NK-92 (cell line): Measurements from ENCODE around the gene GATA5.

Source experiments
- DNase-seq: peaks from one replicate; lab custom pipeline; 2025; ENCODE audit not compliant: unreplicated experiment; lab: John Stamatoyannopoulos, UW

GATA5 gene, protein sequence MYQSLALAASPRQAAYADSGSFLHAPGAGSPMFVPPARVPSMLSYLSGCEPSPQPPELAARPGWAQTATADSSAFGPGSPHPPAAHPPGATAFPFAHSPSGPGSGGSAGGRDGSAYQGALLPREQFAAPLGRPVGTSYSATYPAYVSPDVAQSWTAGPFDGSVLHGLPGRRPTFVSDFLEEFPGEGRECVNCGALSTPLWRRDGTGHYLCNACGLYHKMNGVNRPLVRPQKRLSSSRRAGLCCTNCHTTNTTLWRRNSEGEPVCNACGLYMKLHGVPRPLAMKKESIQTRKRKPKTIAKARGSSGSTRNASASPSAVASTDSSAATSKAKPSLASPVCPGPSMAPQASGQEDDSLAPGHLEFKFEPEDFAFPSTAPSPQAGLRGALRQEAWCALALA

GRCh38 chr20:62475772-62476055 is at the start of gene GATA5:
GATA5 (minus strand) TSS chr20:62475995; CDS start chr20:62475521, 474 bp downstream.
- no peak for DNase-seq

DNA sequence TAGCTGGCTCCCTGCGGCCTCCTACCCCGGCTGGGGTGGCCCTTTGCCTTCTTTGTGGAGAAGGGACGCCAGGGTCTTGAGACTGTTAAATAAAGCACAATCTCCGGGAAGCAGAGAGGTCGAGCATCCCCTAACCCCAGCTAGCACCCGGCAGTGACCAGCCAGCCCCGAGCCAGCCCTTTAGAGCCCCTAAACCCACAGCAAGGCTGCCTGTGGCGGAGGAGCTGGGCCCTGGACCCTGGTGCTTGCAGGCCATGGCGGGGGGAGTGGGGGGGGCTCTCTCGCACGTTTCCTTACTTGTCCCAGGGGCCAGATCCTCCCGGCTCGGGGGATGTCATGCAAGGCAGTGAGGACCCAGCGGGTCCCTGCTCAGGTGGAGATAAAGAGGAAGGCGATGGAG is 49.2 kb upstream of the GATA5 start:
- no peak for DNase-seq

- no peak for DNase-seq
Measured at GRCh38 chr20:62524505-62524911, 48.7 kb upstream of the GATA5 start.

- no peak for DNase-seq
Measured at GRCh38 chr20:62523473-62524203, 47.8 kb upstream of the GATA5 start.

DNA sequence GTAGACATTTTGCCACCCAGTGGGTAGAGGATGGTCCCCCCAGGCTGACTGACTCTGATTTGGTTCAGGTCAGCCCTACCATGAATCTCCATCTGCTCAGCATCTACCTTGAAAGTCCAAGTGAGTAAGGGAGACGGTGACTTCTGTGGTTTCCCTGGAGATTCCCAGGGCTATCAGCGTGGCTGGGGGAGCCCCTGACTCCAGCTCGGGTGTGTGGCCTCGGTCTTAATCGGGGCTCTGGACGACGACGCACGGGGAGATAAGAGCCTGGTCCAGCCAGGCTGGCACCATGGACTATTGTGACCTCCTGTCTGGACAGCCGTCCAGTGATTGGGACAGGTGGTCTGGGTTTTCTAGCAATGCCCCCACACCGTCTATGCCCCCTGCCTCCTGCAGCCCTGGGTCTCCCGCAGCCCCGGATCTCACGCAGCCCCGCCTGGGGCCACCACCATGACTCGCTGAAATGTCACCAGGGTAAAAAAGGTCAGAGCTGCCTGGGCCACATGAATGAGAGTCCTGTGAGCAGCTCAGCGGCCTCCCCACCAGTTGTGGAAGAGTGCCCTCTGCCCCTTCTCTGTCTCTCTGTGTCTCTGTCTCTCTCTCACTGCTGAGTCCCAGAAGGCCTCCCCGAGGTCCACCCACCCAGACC is 47.1 kb upstream of the GATA5 start:
- no peak for DNase-seq

- no peak for DNase-seq
Measured at GRCh38 chr20:62519826-62520225, 44.0 kb upstream of the GATA5 start.

DNA sequence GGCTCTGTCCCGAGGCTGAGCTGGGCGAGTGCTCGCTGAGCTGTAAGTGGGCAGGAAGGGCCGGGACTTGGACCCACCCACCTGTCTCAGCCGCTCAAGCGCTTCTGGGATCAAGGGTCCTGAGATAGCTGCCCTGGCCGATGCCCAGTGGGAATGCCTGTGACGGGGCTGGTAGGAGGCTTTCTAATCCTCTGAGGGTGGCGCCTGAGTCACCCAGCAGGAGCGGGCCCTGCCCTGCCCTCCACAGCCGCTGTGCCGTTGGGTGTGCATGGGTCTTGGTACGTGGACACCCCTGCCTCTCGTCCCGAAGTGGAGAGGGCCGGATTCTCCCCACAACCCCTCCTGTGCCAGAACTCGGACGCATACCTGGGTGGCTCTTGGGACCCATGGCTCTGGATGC is 43.1 kb upstream of the GATA5 start:
- DNase-seq, result no peak

DNA sequence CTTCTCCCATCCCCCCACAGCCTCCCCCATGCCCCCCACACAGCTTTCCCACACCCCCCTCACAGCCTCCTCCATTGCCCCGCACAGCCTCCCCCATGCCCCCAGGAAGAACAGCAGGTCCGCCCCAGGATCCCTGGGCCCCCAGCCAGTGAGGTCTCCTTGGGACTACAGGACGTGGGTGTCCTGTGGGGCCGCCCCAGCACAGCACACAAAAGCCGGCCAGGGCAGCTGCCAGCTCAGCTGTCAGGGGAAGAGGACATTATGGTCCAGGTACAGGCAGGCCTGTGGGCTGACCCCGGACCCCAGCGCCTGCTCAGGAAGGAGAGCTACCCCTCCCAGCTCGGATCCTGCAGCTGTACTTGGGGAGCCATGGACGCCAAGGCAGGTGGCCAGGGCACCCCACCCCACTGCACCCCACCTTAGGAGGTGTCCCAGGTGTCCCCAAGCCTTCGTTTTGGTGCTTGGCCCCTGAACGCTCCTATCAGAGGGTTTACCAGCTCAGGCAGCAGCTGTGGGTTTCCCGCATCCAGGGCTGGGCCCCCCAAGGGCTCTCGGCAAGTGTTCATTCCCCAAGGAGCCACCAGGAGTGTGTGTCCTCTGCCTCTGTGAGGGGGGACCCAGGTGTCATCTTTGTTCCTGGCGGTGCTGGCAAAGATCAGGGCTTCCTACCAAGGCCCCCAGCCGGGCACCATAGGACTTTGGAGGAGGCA is 42.3 kb upstream of the GATA5 start:
- no peak for DNase-seq

DNA sequence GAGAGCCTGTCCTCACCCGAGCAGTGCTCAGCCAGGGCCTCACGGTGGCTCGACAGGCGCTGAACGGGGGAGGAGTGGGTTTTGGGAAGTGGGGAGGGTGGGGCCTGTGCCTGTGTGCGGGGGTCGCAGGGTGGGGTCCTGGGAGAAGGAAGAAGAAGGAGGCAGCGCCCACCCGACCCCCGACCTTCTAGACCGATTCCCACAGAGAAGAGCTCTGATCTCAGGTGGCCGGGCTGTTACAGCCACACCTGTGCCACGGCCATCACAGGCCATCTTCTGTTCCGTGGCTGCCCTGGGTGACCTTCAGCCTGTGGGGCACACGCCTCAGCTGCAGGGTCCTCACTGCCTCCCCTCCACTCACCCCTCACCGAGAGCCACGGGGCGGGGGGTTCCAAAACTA is 41.4 kb upstream of the GATA5 start:
- DNase-seq, result no peak

DNA sequence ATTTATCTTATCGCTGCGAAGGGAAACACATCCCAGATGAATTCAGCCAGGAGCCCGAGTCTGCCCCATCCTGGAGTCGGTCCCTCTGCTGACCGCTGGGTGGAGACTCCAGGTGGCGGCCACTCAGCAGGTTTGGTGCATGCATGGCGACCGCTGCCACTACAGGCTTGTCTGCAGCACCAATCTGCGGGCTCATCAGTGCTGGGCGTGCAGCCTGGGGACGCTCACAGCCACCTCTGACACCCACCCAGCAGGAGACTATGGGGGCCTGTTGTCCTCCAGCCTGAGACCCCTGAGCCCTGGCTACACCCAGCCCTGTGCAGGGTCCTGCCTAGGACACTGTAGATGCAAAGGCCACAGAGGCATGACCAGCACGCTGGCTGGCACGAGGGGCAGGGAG is 40.5 kb upstream of the GATA5 start:
- DNase-seq, result no peak

DNA sequence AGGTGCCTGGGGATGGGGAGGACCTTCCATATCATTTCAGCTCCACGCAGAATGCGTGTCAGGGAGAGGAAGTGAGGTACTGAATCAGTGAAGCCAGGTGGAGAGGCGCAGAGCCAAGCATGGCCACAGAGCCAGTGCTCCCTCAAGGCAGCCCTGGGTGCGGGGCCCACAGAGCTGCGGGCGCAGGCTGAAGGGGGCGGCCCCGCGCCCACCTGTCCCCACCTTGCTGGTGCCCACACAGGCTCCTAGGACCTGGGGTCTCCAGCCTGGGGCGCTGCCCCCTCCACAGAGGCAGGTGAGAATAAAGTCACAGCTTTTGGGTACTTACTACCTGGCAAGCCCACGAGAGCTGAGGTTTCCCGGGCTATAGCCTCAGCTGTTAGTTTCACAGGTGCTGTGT is 40.0 kb upstream of the GATA5 start:
- no peak for DNase-seq

GRCh38 chr20:62515280-62515679 is 39.5 kb upstream of the GATA5 start:
- DNase-seq, result no peak

DNA sequence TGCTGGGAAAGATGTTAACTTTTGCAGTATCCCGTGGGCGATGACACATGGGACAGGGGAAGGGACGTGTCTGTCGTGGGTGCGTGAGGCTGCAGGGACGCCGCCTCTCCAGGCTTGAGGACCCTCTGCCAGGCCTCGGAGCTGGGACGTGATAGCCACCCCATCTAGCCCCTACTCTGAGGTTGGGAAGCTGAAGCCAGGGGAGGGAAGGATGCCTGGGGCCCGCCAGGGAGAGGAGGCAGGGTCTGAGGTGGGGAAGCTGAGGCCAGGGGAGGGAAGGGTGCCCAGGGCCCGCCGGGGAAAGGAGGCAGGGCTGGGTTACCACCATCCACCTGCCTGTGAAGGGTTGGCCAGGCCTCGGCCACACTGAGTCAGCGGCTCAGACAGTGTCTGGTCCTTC is 38.2 kb upstream of the GATA5 start:
- DNase-seq, result no peak

- DNase-seq, result no peak
Measured at GRCh38 chr20:62511915-62512610, 36.3 kb upstream of the GATA5 start.

DNA sequence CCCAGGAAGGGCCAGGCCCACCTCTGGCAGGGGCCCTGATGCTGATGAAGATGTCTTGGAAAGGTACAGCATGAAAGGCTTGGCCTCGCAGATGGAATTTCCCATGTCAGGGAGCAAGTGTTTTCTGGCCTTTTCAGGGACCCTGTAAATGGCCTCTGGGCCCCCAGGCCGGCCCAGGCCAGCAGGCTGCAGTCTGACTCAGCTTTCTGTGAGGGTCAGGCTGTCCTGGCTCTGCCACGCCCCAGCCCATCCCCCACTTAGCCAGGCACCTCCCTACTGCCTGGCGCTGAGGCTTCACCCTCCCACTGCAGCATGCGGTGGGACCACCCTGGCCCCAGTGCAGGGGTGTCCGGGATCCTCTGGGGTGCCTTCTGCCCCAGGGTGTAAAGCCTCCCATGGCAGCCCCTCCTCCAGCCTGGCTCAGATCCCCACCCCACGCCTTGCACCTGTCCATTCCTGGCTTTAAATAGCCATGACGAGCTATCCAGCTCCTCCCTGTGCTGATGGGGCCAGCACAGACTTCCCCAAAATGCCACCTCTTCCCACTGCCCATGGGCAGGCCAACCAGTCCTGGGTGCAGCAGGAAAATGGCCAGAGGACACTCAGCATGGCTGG is 35.6 kb upstream of the GATA5 start:
- no peak for DNase-seq

- no peak for DNase-seq
Measured at GRCh38 chr20:62508641-62509051, 32.9 kb upstream of the GATA5 start.

- no peak for DNase-seq
Measured at GRCh38 chr20:62507991-62508640, 32.3 kb upstream of the GATA5 start.

DNA sequence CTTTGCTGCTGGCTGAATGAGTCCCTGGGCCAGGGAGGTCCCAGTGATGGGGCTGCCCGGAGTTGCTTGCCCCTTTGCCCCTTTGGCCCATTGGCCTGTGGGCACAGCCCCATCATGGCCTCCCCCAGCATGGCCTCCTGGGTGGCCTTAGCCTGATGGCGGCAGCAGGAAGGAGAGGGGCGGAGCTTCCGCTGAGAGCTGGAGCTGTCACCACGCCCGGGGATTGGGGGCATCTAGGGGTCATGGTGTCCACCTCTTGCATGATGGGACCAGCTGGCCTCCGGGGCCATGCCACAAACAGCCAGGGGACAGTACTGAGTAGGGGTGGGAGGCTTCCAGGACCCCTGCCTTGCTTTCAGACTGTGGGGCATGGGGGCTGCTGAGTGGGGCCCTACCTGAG is 31.5 kb upstream of the GATA5 start:
- no peak for DNase-seq

DNA sequence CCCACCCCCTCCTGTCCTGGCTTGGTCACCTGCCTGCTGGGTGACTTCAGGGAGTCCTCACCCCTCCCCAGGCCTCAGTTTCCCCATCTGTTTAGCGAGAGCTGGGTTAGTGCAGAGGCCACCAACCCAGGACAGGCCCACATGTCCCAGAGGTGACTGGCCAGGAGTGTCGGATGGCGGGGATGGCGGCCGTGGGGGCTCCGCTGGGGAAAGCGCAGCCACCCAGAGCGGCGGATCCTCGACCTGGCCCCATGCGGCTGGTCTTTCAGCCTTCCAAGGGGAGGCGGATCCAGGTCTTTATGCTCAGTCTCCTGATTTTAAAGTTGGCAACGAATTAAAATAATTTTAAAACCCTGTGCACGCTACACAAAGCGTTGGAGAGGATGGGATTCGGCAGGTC is 31.0 kb upstream of the GATA5 start:
- no peak for DNase-seq

- no peak for DNase-seq
Measured at GRCh38 chr20:62506087-62506486, 30.3 kb upstream of the GATA5 start.
